IPS-18c (cell line): ENCODE results near the gene TUBA4B.
"Not testable (repeated sequence)": the region's sequence is repeated elsewhere in the genome, so short reads cannot be mapped to it uniquely, and the experiment has no call there.

ENCODE experiments used
- H3K4me3 ChIP-seq: 2 replicates; pipeline ENCODE4 v1.7.0; 2013; ENCODE audit warnings: low read depth, mild to moderate bottlenecking, low read length, moderate library complexity; ENCODE audit not compliant: insufficient read depth
- H3K9me3 ChIP-seq: one replicate; pipeline ENCODE4 v1.6.1; 2013; ENCODE audit warnings: mild to moderate bottlenecking, low read length, moderate library complexity; ENCODE audit not compliant: control insufficient read depth, insufficient read depth

Gene TUBA4B

DNA sequence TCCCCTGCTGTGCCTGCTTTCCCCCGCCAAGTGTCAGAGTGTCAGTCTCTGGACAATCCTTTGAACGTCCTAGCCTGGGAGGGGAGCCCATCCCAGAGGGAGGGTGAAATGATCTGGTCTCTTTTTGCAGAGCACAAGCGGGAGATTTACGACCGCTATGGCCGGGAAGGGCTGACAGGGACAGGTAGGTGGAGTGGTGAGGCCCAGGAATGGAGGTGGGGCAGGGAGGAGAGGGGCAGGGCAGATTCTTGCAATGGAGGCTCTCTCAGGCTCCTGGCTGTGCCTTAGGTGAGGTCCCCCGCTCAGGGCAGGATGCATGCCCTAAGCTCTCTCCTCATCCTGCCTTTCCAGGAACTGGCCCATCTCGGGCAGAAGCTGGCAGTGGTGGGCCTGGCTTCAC lies 28.5 kb downstream of the TUBA4B start:
- Histone ChIP-seq H3K9me3 (no peaks in the 10 kb centered on the region), H3K4me3 (no peak overlapping the region)

GRCh38 chr2:219282375-219282774 lies 29.3 kb downstream of the TUBA4B start:
- H3K9me3 ChIP-seq, result no peaks in the 10 kb centered on the region

GRCh38 chr2:219282943-219283581 lies 30.0 kb downstream of the TUBA4B start:
- no peak overlapping the region for H3K4me3 ChIP-seq
- no peaks in the 10 kb centered on the region for H3K9me3 ChIP-seq

More at GRCh38 chr2:219282375-219282774, 29.3 kb downstream of the TUBA4B start:
- H3K4me3 ChIP-seq, result no peak overlapping the region

GRCh38 chr2:219284501-219285372 lies 31.7 kb downstream of the TUBA4B start:
- H3K9me3 ChIP-seq, result no peaks in the 10 kb centered on the region
- no peak overlapping the region for H3K4me3 ChIP-seq

DNA sequence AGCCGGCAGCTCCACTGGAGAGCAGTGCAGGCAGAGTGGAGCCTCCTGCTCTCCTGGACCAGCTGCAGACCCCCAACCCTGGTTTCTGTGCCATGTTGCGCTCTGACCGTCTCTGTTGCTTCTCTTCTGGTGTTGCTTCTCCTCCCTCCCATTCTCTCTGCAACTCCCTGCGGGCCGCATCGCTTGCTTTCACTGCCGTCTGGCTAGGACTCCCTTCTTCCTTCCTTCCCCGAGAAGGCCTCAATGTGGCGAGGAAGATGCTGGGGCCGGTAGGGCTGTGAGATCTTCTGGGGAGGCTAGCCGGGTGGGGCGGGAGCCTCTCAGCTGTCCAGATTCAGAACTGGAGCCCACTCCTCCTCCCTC lies 32.3 kb downstream of the TUBA4B start:
- H3K4me3 ChIP-seq, result no peak overlapping the region

DNA sequence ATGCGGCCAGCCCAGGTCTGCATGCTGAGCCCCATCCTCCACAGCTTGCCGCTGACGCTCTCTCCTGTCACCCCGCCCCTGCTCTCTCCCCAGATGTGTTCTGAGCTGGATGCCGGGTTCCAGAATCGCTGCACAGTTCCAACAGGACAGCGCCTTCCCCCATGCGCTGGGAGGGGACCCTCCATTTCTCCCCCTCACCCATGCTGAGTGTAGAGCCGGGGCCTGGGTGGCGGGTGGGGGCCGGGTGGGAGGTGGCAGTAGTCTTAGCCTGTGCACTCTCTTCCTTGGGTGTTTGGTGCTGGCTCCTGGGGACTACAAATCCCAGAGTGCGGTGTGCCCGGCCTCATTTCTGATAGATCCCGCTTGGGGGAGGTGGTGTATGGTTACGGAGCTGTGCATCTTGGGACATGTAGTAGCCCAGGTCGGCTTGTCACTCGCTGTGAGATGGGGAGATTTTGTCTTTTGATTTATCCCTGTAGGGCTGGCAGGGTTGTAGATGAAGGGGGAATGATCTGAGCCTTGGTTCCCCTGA lies 32.9 kb downstream of the TUBA4B start:
- no peak overlapping the region for H3K4me3 ChIP-seq
- H3K9me3 ChIP-seq, result no peaks in the 10 kb centered on the region

More for the DNA sequence above, 32.3 kb downstream of the TUBA4B start:
- H3K9me3 ChIP-seq, result no peaks in the 10 kb centered on the region

GRCh38 chr2:219286436-219287115 lies 33.5 kb downstream of the TUBA4B start:
- Histone ChIP-seq H3K9me3 (no peaks in the 10 kb centered on the region), H3K4me3 (no peak overlapping the region)

GRCh38 chr2:219287116-219287440 lies 34.0 kb downstream of the TUBA4B start:
- not testable (repeated sequence) for H3K9me3 ChIP-seq, H3K4me3 ChIP-seq

- Histone ChIP-seq H3K9me3 (no peaks in the 10 kb centered on the region), H3K4me3 (no peak overlapping the region)
Measured at GRCh38 chr2:219287580-219288265, 34.7 kb downstream of the TUBA4B start.

DNA sequence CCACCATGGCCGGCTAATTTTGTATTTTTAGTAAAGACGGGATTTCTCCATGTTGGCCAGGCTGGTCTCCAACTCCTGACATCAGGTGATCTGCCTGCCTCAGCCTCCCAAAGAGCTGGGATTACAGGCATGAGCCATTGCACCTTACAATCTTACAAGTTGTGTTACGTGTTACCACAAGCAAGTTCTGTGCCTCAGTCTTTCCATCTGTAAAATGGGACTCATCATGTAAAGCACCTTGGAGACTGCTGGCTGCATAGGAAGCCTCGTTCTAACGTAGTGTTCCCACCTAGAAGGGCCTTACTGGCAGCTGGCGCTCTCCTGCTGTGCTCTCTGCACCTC lies 36.1 kb downstream of the TUBA4B start:
- Histone ChIP-seq H3K9me3 (peaks cover 3% of the 10 kb centered on the region), H3K4me3 (no peak overlapping the region)

DNA sequence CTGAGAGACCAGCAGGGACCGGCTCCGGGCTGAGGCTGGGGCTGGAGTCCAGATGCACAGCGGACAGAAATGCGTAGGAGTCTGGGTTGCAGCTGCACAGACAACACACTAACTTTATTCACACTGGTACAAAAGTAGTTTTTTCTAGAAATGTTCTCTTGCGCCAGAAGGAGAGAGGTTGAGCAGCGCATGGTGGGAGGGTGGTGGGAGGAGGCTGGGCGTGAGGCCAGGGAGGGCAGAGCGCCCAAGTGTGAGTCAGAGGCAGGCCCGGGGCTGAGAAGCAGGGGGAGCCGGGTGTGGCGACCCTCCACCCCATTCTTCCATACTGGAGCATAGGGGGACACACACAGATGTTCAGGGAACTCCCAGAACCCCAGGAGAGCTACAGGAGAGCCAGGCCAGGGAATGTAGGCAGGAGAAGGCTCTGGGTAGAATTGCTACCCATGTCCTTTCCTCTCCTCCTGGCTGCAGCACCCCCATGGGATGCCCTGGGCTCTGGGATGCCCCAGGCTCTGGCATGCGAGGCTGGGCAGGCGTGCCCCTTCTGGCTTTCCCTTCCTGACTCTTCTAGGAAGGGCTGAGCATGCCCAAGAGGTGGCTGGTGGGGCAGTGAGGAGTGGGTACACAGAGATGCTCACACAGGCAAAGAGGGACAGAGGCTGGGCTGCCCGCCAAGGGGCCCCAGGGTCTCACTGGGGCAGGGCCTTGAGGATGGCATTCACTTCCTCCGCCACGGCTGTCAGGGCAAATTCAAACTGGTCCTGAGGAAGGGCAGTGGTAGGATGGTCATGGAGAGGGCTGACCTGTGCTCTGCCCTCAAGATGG lies 36.7 kb downstream of the TUBA4B start:
- H3K9me3 ChIP-seq, result peaks cover 3% of the 10 kb centered on the region
- no peak overlapping the region for H3K4me3 ChIP-seq

GRCh38 chr2:219290381-219291171 lies 37.5 kb downstream of the TUBA4B start:
- peaks cover 3% of the 10 kb centered on the region for H3K9me3 ChIP-seq
- H3K4me3 ChIP-seq, result no peak overlapping the region

GRCh38 chr2:219291394-219291793 lies 38.4 kb downstream of the TUBA4B start:
- Histone ChIP-seq H3K9me3 (peaks cover 3% of the 10 kb centered on the region), H3K4me3 (no peak overlapping the region)

DNA sequence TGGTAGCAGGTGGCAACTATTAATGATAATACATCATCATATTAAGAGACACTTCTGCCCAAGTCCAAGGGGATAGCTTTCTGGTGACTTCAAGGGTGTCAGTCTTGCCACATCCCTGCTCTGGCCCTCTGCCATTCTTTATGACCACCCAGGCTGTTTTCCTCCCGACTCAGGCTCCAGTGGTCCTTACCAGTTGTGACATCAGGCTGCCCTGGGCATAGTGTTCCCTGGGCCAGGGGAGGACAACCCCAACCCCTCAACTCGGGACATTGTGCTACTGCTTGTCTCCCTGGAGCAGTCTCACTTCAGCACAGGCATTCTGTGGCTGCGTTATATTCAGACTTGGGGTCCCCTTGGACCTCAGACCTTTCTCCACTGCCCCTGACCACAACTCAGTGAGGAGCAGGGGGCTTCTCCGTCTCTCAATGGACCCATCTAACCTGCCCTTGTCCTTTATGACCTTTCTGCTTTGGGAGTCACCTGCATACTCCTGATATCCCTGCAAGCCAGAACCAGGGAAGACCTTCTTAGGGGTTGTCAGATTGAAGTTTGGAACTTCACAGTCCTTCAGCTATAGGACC lies 39.0 kb downstream of the TUBA4B start:
- H3K9me3 ChIP-seq, result peaks cover 3% of the 10 kb centered on the region

GRCh38 chr2:219292616-219293015 lies 39.6 kb downstream of the TUBA4B start:
- Histone ChIP-seq H3K9me3 (peaks cover 3% of the 10 kb centered on the region), H3K4me3 (no peak overlapping the region)

More for the DNA sequence above, 39.0 kb downstream of the TUBA4B start:
- no peak overlapping the region for H3K4me3 ChIP-seq
